ENCODE results near the gene SMIM33. TPM values are rescaled to one million over a fixed set of nuclear protein-coding genes. Genes with fewer than 3 reads are reported as not detected.

The SMIM33 gene
- total and polyA plus RNA-seq, 9 donors: not detected

- WGBS, 3 donors: 82 to 92% (median 87%) methylated on average over 11 of the region's 11 CpGs
- TF ChIP-seq CTCF (IDR thresholded peaks at IDR 0.05) (no peak), POLR2A (IDR thresholded peaks at IDR 0.05) (no peak), EP300 (IDR thresholded peaks at IDR 0.05) (no peak)
- DNase-seq: peak in 1 of 5 donors; percentile 17
- H3K27ac ChIP-seq: no peak overlapping the region
- no peak overlapping the region for H3K4me3 ChIP-seq
- no peaks in the 10 kb centered on the region for H3K4me1 ChIP-seq (ENCODE audit: insufficient read depth)
- H3K36me3 ChIP-seq: no peaks in the 10 kb centered on the region
- no peaks in the 10 kb centered on the region for H3K9me3 ChIP-seq
- H3K27me3 ChIP-seq: no peaks in the 10 kb centered on the region
- intact Hi-C loops (cut with DNase I): no loop called here
These were observed 16.1 kb upstream of the SMIM33 start for GRCh38 chr5:139454568-139455290.

GRCh38 chr5:139456776-139457175, 14.0 kb upstream of the SMIM33 start:
- H3K27ac ChIP-seq: no peak overlapping the region
- H3K36me3 ChIP-seq: no peaks in the 10 kb centered on the region
- no peaks in the 10 kb centered on the region for H3K9me3 ChIP-seq
- H3K27me3 ChIP-seq: no peaks in the 10 kb centered on the region
- 89 to 94% (median 93%) methylated on average over 12 of the region's 12 CpGs for WGBS, 3 donors
- DNase-seq: no peak
- H3K4me1 ChIP-seq (ENCODE audit: insufficient read depth): no peaks in the 10 kb centered on the region
- H3K4me3 ChIP-seq: no peak overlapping the region
- TF ChIP-seq POLR2A (IDR thresholded peaks at IDR 0.05) (no peak), EP300 (IDR thresholded peaks at IDR 0.05) (no peak), CTCF (IDR thresholded peaks at IDR 0.05) (no peak)
- intact Hi-C loops (cut with DNase I): no loop called here

GRCh38 chr5:139457241-139457640, 13.6 kb upstream of the SMIM33 start:
- TF ChIP-seq EP300 (IDR thresholded peaks at IDR 0.05) (no peak), POLR2A (IDR thresholded peaks at IDR 0.05) (no peak), CTCF (IDR thresholded peaks at IDR 0.05) (no peak)
- intact Hi-C loops (cut with DNase I): no loop called here
- no peaks in the 10 kb centered on the region for H3K36me3 ChIP-seq
- no peaks in the 10 kb centered on the region for H3K4me1 ChIP-seq (ENCODE audit: insufficient read depth)
- no peaks in the 10 kb centered on the region for H3K27me3 ChIP-seq
- 90 to 96% (median 92%) methylated on average over 5 of the region's 5 CpGs for WGBS, 3 donors
- H3K4me3 ChIP-seq: no peak overlapping the region
- DNase-seq: no peak
- H3K27ac ChIP-seq: no peak overlapping the region
- no peaks in the 10 kb centered on the region for H3K9me3 ChIP-seq

DNA sequence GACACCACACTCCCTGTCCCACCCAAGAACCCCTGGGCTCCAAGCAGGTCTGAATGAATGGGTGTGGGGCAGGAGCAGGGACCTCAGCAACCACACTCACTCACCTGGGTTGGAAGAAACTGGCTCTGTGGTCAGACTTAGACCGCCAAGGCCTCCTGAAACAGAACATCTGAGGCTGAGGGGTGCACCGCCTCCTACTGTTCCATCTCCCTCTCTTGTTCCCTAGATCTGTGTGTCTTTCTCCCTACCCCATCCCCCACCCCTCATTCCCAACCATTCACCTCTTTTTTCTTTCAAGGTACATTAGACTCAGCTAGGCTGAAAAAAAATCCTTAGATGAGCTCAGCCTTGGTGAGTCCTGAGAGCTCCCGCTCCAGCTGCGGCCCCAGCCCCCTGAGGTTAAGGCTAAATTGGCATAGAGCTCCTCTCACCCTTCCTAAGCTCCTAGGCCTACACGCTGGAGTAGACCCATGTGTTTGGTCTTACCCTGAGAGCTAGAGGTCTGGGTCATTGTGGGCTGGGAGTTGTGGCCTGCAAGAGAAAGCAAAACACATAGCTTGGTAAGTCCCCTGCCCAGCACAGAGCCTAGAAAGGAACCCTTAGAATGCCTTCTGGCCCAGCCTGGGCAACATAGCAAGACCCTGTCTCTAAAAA, 13.0 kb upstream of the SMIM33 start:
- no peak for DNase-seq
- no peak overlapping the region for H3K4me3 ChIP-seq
- intact Hi-C loops (cut with DNase I): no loop called here
- no peaks in the 10 kb centered on the region for H3K4me1 ChIP-seq (ENCODE audit: insufficient read depth)
- no peaks in the 10 kb centered on the region for H3K9me3 ChIP-seq
- TF ChIP-seq EP300 (IDR thresholded peaks at IDR 0.05) (no peak), POLR2A (IDR thresholded peaks at IDR 0.05) (no peak), CTCF (IDR thresholded peaks at IDR 0.05) (no peak)
- WGBS, 3 donors: 90 to 96% (median 92%) methylated on average over 5 of the region's 5 CpGs
- no peaks in the 10 kb centered on the region for H3K27me3 ChIP-seq
- no peaks in the 10 kb centered on the region for H3K36me3 ChIP-seq
- H3K27ac ChIP-seq: no peak overlapping the region
